ENCODE measurements around the gene MRPL48.
"Not testable (repeated sequence)": the region's sequence is repeated elsewhere in the genome, so short reads cannot be mapped to it uniquely, and the experiment has no call there.

Gene MRPL48

DNA sequence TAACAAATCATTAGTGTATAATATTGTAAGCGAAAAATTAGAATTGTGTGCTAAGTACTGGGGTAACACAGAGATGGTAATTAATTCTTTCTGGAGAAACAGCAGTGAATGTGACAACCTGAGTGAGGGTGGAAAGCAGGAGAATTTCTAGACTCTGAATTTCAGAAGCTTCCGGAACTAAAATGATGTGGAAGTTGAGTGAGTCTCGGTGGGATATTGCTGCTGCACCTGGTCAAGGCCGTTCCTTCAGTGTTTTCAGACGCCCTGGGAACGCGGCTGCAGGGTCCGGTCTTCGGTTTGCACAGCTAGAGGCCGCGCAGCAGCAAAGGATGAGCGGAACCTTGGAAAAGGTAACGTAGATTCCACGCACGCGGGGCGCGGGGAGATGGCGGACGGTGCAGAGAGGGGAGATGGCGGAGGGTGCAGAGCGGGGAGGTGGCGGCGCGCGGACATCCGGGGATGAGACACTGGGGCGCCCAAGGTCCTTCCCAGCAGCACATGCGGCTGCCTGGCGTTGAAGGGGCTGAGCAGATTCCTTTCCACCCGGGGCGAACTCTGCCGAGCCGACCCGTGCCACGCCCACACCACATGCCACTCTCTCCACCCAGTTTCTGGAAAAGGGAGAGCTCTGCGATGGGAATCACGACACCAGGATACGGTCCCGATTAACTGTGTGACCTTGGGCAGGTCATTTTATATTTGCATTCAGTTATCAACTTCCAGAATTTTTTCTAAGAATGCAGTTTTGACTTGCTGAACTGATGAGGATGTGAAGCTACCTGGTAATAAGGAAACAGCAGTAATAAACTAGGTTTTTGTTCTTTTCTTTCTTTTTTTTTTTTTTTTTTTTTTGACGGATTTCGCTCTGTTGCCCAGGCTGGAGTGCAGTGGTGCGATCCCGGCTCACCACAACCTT, at the start of gene MRPL48:
MRPL48 (plus strand) TSS at position 232 of the 916 bp plus-strand sequence; CDS start at position 330, 98 bp downstream.
- FAIRE-seq = no peak

- FAIRE-seq = no peak
Observed at GRCh38 chr11:73743045-73743444, 44.6 kb upstream of the MRPL48 start.

DNA sequence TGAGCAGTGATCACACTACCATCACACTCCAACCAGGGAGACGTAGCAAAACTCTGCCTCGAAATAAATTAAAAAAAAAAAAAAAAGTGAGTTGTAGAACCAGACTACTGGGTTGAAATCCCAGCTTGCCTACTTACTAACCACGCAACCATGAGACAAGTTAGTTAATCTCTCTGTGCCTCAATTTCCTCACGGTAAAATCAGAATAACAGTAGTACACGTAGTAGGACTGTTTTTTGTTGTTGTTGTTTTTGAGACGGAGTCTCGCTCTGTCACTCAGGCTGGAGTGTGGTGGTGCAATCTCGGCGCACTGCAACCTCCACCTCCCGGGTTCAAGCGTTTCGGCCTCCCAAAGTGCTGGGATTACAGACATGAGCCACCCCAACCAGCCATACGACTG, 41.0 kb upstream of the MRPL48 start:
- FAIRE-seq = no peak

- no peak for FAIRE-seq
Observed at GRCh38 chr11:73747762-73748161, 39.9 kb upstream of the MRPL48 start.

GRCh38 chr11:73748300-73748699, 39.4 kb upstream of the MRPL48 start:
- no peak for FAIRE-seq

GRCh38 chr11:73749118-73749517, 38.6 kb upstream of the MRPL48 start:
- no peak for FAIRE-seq

DNA sequence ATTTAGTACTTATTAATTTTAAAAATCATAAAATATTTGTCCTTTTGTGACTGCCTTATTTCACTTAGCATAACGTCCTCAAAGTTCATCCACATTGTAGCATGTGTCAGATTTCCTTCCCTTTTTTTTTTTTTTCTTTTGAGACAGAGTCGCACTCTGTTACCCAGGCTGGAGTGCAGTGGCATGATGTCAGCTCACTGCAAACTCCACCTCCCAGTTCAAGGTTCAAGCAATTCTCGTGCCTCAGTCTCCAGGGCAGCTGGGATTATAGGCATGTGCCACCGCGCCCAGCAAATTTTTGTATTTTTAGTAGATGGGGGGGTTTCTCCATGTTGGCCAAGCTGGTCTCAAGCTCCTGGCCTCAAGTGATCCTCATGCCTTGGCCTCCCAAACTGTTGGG, 37.4 kb upstream of the MRPL48 start:
- no peak for FAIRE-seq

DNA sequence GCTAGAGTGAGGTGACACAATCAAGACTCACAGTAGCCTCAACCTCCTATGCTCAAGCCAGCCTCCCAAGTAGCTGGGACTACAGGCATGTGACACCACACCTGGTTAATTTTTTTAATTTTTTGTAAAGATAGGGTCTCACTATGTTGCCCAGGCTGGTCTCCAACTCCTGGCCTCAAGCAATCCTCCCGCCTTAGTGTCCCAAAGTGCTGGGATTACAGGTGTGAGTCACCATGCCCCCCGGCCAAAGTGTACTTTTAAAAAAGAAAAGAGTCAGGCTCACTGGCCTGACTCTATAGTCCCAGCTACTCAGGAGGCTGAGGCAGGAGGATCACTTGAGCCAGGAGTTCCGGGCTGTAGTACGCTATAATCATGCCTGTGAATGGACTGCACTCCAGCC, 36.8 kb upstream of the MRPL48 start:
- not testable (repeated sequence) for FAIRE-seq

GRCh38 chr11:73752216-73752867, 35.3 kb upstream of the MRPL48 start:
- FAIRE-seq = no peak

GRCh38 chr11:73752903-73753302, 34.8 kb upstream of the MRPL48 start:
- FAIRE-seq = no peak

DNA sequence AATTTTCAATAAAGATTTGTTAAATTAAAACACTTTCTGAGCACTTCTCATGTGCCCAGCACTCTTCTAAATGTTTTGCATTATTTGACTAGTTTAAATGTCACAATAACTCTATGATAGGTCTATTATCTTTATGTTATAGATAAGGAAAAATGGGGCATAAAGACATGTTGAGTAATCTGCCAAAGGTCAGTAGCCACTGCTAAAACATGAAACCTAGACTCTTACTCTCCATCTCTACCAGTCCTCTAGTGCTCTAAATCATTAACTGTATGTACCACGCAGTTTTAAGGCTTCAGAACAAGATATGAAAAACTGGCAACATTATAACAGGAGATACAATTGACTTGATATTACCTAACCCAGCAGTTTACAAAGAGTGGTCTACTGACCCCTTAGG, 33.7 kb upstream of the MRPL48 start:
- FAIRE-seq = no peak

GRCh38 chr11:73755670-73756069, 32.0 kb upstream of the MRPL48 start:
- no peak for FAIRE-seq

DNA sequence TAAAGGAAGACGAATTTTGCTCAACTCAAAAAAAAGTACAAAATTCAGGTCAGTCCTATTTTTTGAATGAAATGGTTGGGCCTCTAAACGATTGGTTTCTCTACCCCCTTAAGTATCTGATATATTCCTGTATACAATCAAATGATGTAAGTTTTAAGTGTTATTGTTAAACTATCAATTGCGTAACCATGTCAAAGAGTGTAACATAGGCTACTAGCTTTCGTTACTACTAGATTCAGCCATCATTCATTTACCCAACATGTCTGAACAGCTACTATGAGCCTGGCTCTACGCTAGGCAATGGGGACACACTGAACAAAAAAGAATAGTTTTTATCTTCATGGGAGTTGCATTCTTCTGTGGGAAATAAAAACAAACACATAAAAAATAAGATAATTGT, 30.1 kb upstream of the MRPL48 start:
- FAIRE-seq = no peak

GRCh38 chr11:73758451-73758850, 29.2 kb upstream of the MRPL48 start:
- no peak for FAIRE-seq

GRCh38 chr11:73759610-73760134, 28.0 kb upstream of the MRPL48 start:
- FAIRE-seq = no peak

GRCh38 chr11:73760135-73760678, 27.5 kb upstream of the MRPL48 start:
- FAIRE-seq = no peak

GRCh38 chr11:73760679-73761402, 26.8 kb upstream of the MRPL48 start, which contains the start of gene RAB6A:
TSS of gene RAB6A (minus strand) at chr11:73761074. CDS start at chr11:73760635, 439 bp downstream.
- FAIRE-seq = peak; percentile 94

GRCh38 chr11:73761403-73761945, 26.2 kb upstream of the MRPL48 start:
- no peak for FAIRE-seq

GRCh38 chr11:73762732-73763131, 24.9 kb upstream of the MRPL48 start:
- FAIRE-seq = no peak

GRCh38 chr11:73766763-73767162, 20.9 kb upstream of the MRPL48 start:
- FAIRE-seq = no peak

DNA sequence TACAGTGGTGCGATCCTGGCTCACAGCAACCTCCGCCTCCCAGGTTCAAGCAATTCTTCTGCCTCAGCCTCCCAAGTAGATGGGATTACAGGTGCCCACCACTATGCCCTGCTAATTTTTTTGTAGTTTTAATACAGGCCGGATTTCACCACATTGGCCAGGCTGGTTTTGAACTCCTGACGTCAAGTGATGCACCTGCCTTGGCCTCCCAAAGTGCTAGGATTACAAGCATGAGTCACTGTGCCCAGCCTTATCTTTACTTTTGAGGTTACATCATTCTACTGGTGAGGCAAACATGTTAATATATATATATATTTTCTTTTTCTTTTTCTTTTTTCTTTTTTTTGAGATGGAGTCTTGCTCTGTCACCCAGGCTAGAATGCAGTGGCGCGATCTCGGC, 16.9 kb upstream of the MRPL48 start:
- not testable (repeated sequence) for FAIRE-seq
